Psoas muscle (tissue), 8 donors: ENCODE data around the gene PASD1. TPM values are rescaled to one million over a fixed set of nuclear protein-coding genes. Genes with fewer than 3 reads are reported as not detected.

Experiments used
- ATAC-seq, 4 donors: fragments of 200-7000 bp; cut with Tn5 transposase; one replicate each; pipeline ENCODE4 v1.9.1; 2020; ENCODE audit warnings: moderate library complexity in 3 of 4, mild to moderate bottlenecking in 2 of 4
- DNase-seq, 2 donors: peaks; one replicate each; pipeline ENCODE4 v3.0.0-alpha.2; 2020
- H3K27ac ChIP-seq: fragments of 200-600 bp; one replicate; pipeline ENCODE4 v1.8.0; 2022
- H3K27me3 ChIP-seq, 3 donors: fragments of 200-600 bp in 1 of 3; one replicate each; pipeline versions ENCODE4 v1.6.1 to v1.8.0; 2013 to 2022; ENCODE audit warnings: low read length in 2 of 3, mild to moderate bottlenecking in 2 of 3, moderate library complexity in 1 of 3; ENCODE audit not compliant: insufficient read depth in 3 of 3
- H3K36me3 ChIP-seq, 2 donors: fragments of 200-600 bp in 1 of 2; one replicate each; pipeline versions ENCODE4 v1.6.1 to v1.8.0; 2013 to 2022; ENCODE audit warnings: low read depth in 1 of 2, mild to moderate bottlenecking in 1 of 2, moderate library complexity in 1 of 2; ENCODE audit not compliant: insufficient read depth in 1 of 2
- H3K4me1 ChIP-seq: fragments of 200-600 bp; one replicate; pipeline ENCODE4 v1.8.0; 2022
- H3K4me3 ChIP-seq: fragments of 200-600 bp; one replicate; pipeline ENCODE4 v1.8.0; 2022; ENCODE audit warnings: mild to moderate bottlenecking
- H3K9me3 ChIP-seq: fragments of 200-600 bp; one replicate; pipeline ENCODE4 v1.8.0; 2022
- WGBS, 3 donors: extraction: QIAGEN DNeasy Blood & Tissue Kit; methylation state at CpG; one replicate each; pipeline versions ENCODE4 v1.1.6 to v1.1.7; 2013; 5-methylcytosine and 5-hydroxymethylcytosine counted together
- intact Hi-C, 2 donors: fragments of 100-400 bp; cut with DNase I; formaldehyde crosslinking; loops; one replicate each; pipeline versions ENCODE4 v1.11.0 to v1.14.2; 2022
- polyA plus RNA-seq, 3 donors: library from polyadenylated mRNA; stranded (reverse); fragments of 200-250 nt; gene quantifications; one replicate each; pipeline ENCODE4 v1.2.3, GENCODE V29; 2013
- total RNA-seq, 4 donors: library from RNA; stranded (reverse); fragmentation: NEBNext Ultra II Directional in 2 of 4; extraction: Animal tissue kit (Norgen Biotek cat#: 25700) in 2 of 4; gene quantifications; one replicate each; pipeline versions ENCODE4 v1.2.1 to v1.2.4, GENCODE V29; 2021 to 2023
- TF ChIP-seq, protein P1 (sequence below): fragments of 200-600 bp; IDR thresholded peaks from one replicate; pipeline ENCODE4 v1.8.0; 2022; ENCODE audit warnings: antibody characterized with exemption
- donor health status: healthy with polysubstance abuse.
- donor health status: DM: no; HTN: no; CAD: no; lungs with moderate emphysema.
- donor health status: Bipolar disorder and iron deficiency.
- donor health status: healthy.
- donor health status: DM: yes; HTN: yes; CAD: no.
- donor health status: DM: no; HTN: no; CAD: no.
- donor health status: DM: no; HTN: no; CAD: no.
- donor health status: DM: yes; HTN: yes; CAD: no.

Gene PASD1
- total and polyA plus RNA-seq, 7 donors, result 0.01 TPM; not detected in 6

DNA sequence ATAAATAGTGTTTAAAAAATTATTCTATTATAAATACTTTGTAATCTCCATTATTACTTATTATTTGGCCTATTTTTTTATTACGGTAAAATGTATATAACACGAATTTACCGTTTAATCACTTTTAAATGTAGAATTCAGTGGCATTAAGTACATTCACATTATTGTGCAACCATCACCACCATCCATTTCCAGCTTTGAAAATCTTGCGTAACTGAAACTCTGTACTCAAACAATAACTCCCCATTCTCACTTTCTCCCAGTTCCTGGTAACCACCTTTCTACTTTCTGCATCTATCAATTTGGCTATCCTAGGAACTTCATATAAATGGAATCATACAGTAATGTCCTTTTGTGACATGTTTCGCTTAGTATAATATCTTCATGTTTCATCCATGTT lies 45.7 kb downstream of the PASD1 start:
- ATAC-seq (no peak), DNase-seq (no peak)
- Histone ChIP-seq H3K9me3 (no peaks in the 10 kb centered on the region), H3K36me3 (no peaks in the 10 kb centered on the region), H3K4me3 (no peak overlapping the region), H3K27ac (no peak overlapping the region), H3K4me1 (no peaks in the 10 kb centered on the region), H3K27me3 (peaks cover 0 to 4% (median 0%) of the 10 kb centered on the region in 3 donors)
- intact Hi-C loops, result no loop called here
- 77 to 96% (median 89%) methylated on average over 5 of the region's 5 CpGs for WGBS, 3 donors
- TF ChIP-seq, protein P1, sequence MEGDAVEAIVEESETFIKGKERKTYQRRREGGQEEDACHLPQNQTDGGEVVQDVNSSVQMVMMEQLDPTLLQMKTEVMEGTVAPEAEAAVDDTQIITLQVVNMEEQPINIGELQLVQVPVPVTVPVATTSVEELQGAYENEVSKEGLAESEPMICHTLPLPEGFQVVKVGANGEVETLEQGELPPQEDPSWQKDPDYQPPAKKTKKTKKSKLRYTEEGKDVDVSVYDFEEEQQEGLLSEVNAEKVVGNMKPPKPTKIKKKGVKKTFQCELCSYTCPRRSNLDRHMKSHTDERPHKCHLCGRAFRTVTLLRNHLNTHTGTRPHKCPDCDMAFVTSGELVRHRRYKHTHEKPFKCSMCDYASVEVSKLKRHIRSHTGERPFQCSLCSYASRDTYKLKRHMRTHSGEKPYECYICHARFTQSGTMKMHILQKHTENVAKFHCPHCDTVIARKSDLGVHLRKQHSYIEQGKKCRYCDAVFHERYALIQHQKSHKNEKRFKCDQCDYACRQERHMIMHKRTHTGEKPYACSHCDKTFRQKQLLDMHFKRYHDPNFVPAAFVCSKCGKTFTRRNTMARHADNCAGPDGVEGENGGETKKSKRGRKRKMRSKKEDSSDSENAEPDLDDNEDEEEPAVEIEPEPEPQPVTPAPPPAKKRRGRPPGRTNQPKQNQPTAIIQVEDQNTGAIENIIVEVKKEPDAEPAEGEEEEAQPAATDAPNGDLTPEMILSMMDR, result no peak

DNA sequence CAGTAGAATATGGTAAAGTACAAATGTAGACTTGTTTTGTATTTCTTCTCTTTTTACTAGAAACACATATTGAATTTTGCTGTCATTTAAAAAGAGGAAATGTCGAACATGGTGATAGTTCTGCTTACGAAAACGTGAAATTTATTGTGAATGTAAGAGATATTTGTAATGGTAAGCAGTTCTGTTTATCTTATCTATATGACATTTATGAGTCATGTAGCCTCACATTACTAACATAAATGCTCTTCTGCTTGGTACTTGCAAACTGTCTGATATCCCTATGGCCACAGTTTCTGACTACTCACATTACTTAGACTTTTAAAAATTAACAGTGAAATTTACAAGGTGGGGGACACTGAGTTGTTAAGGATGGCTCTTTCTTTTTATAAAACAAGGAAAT lies 57.9 kb downstream of the PASD1 start:
- Histone ChIP-seq H3K4me1 (no peaks in the 10 kb centered on the region), H3K36me3 (no peaks in the 10 kb centered on the region), H3K27ac (no peak overlapping the region), H3K27me3 (peaks cover 0 to 23% (median 0%) of the 10 kb centered on the region in 3 donors), H3K4me3 (no peak overlapping the region), H3K9me3 (no peaks in the 10 kb centered on the region)
- ATAC-seq (no peak), DNase-seq (no peak)
- WGBS, 3 donors, result 66 to 90% (median 84%) methylated on average over 3 of the region's 3 CpGs
- TF ChIP-seq, protein P1, result no peak
- intact Hi-C loops, result no loop called here

DNA sequence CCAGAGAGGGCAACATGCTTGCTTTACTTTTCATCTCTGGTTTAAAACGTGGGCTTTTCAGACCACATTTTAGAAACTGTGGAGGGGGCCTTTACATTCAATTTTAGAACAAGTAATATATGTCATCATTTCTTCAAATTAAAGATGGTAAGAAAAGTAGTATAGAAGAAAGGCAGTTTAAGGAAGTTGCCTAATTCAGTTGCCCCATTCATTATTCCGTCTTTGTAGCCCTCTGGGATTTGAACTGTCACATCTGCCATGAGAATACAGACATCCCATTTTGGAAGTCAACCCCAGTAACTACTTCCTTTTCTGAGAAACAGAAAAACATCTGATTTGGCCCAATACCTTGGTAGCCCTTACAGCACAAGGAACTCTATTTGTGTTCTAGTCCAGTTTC lies 61.2 kb downstream of the PASD1 start:
- Histone ChIP-seq H3K27ac (no peak overlapping the region), H3K27me3 (peaks cover 0 to 13% (median 0%) of the 10 kb centered on the region in 3 donors), H3K4me1 (no peaks in the 10 kb centered on the region), H3K4me3 (no peak overlapping the region), H3K9me3 (no peaks in the 10 kb centered on the region), H3K36me3 (no peaks in the 10 kb centered on the region)
- DNase-seq, result no peak
- no peak for ATAC-seq
- intact Hi-C loops, result no loop called here
- TF ChIP-seq, protein P1, result no peak
- 16 to 38% (median 32%) methylated on average over 2 of the region's 2 CpGs for WGBS, 3 donors

DNA sequence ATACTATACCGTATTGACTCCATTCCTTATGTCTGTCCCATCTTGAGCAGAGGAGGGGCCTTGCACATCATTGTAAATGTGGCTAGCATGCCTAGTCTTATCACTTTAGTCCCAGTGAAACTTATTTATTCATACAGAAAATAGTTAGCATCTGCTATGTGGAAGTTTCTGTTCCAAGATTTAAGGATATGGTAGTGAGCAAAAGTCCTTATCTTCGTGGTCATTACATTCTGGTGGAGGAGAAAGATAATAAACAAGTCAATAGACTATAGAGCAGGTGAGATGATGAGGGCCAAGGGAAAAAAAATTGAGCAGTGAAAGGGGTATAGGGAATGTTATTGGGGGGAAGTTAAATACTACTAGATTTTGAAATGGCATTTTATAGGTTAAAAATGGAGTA lies 68.3 kb downstream of the PASD1 start:
- Histone ChIP-seq H3K4me3 (no peak overlapping the region), H3K4me1 (no peaks in the 10 kb centered on the region), H3K27me3 (no peaks in the 10 kb centered on the region), H3K36me3 (no peaks in the 10 kb centered on the region), H3K9me3 (no peaks in the 10 kb centered on the region), H3K27ac (no peak overlapping the region)
- intact Hi-C loops, result no loop called here
- DNase-seq (no peak), ATAC-seq (no peak)
- WGBS, 3 donors, result 68 to 74% (median 72%) methylated on average over 2 of the region's 2 CpGs
- TF ChIP-seq, protein P1, result no peak

DNA sequence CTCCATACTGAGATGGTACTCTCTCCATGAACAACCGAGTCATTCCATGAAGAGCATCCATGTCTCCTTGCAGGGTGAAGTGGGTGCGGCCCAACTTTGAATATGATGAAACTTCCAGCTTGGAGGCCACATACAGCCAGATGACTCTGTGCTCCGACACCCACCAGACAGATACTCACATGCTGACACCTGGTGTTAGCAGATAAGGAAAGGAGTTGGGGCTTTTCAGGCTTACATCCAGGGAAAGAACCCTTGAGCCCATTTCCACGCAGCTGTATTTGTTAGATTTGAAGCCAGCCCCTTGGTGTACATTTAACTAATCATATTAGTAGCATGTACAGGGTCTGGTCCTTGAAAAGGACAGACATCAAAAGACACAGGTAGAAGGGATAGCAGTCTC lies 69.7 kb downstream of the PASD1 start:
- DNase-seq, result no peak
- intact Hi-C loops, result no loop called here
- H3K4me3 ChIP-seq, result no peak overlapping the region
- 67 to 80% (median 79%) methylated on average over 4 of the region's 4 CpGs for WGBS, 3 donors
- ATAC-seq, result no peak
- no peaks in the 10 kb centered on the region for H3K36me3 ChIP-seq
- H3K4me1 ChIP-seq, result no peaks in the 10 kb centered on the region
- TF ChIP-seq, protein P1, result no peak
- H3K27me3 ChIP-seq, result no peaks in the 10 kb centered on the region
- H3K27ac ChIP-seq, result no peak overlapping the region
- no peaks in the 10 kb centered on the region for H3K9me3 ChIP-seq
